ENCODE data around the gene RAB11FIP4. TPM values are rescaled to one million over a fixed set of nuclear protein-coding genes. Genes with fewer than 3 reads are reported as not detected.

The RAB11FIP4 gene
- total RNA-seq, 1 experiment from 2014 or later, result 54.9 TPM

GRCh38 chr17:31477417-31478055 lies 86.1 kb downstream of the RAB11FIP4 start (continued):
- no peak for TF ChIP-seq STAT6 (CRISPR knock-in tag; conservative IDR thresholded peaks at IDR 0.05; ENCODE audit: low read depth)

- DNase-seq (ENCODE audit: low spot score), result no peak
- Mint-ChIP-seq H3K27ac (no peak overlapping the region), H3K9me3 (no peaks in the 10 kb centered on the region), H3K4me1 (peaks cover 4% of the 10 kb centered on the region; the same call in 1 of the 2 replicates), H3K36me3 (no peaks in the 10 kb centered on the region), H3K27me3 (ENCODE audit: low read depth) (no peaks in the 10 kb centered on the region; the same call in 1 of the 2 replicates), H3K4me3 (no peak overlapping the region)
- ATAC-seq, result no peak
- no peak for TF ChIP-seq CTCF (IDR thresholded peaks at IDR 0.05)
- TF ChIP-seq HMGXB4 (CRISPR knock-in tag; IDR thresholded peaks at IDR 0.05), result no peak
- ChIA-PET CTCF (no interaction called here), POLR2A (interaction anchor here (0.6 to 1.3 kb wide), 2 partner anchors 8 to 9 kb away, joined by 3 to 5 read pairs; no protein-coding TSS in a partner anchor)
Measured at GRCh38 chr17:31479062-31479408, 87.6 kb downstream of the RAB11FIP4 start.

- ChIA-PET POLR2A (no interaction called here), CTCF (no interaction called here)
- Mint-ChIP-seq H3K36me3 (no peaks in the 10 kb centered on the region), H3K4me3 (no peak overlapping the region), H3K9me3 (no peaks in the 10 kb centered on the region), H3K27me3 (ENCODE audit: low read depth) (no peaks in the 10 kb centered on the region; the same call in 1 of the 2 replicates), H3K4me1 (peaks cover 4% of the 10 kb centered on the region; the same call in 1 of the 2 replicates), H3K27ac (no peak overlapping the region)
- ATAC-seq (no peak), DNase-seq (ENCODE audit: low spot score) (no peak)
- TF ChIP-seq ARID4B (CRISPR knock-in tag; IDR thresholded peaks at IDR 0.05; ENCODE audit: borderline replicate concordance) (no peak), PRDM15 (CRISPR knock-in tag; IDR thresholded peaks at IDR 0.05) (no peak), ATF1 (CRISPR knock-in tag; IDR thresholded peaks at IDR 0.05) (no peak), KAT7 (CRISPR knock-in tag; IDR thresholded peaks at IDR 0.05; ENCODE audit: borderline replicate concordance) (no peak), GRHL2 (CRISPR knock-in tag; IDR thresholded peaks at IDR 0.05; ENCODE audit: insufficient replicate concordance, severe bottlenecking) (no peak), ZMAT4 (CRISPR knock-in tag; IDR thresholded peaks at IDR 0.05) (no peak), NR2C2 (CRISPR knock-in tag; IDR thresholded peaks at IDR 0.05) (no peak), E2F1 (CRISPR knock-in tag; IDR thresholded peaks at IDR 0.05) (no peak), ERG (CRISPR knock-in tag; IDR thresholded peaks at IDR 0.05) (no peak), SP1 (CRISPR knock-in tag; conservative IDR thresholded peaks at IDR 0.05) (no peak), ETV6 (CRISPR knock-in tag; IDR thresholded peaks at IDR 0.05) (no peak)
Measured at GRCh38 chr17:31479524-31479923, 88.0 kb downstream of the RAB11FIP4 start.

All from WTC11 (cell line).